ENCODE results near the gene DAGLA. TPM values are rescaled to one million over a fixed set of nuclear protein-coding genes. Genes with fewer than 3 reads are reported as not detected.

Gene DAGLA
- total RNA-seq, 1 experiment from 2014 or later = 4.8 TPM

- Histone ChIP-seq H3K27me3 (ENCODE audit: control insufficient read depth, insufficient read depth, low read length) (no peaks in the 10 kb centered on the region), H3K4me3 (ENCODE audit: insufficient read depth, low read depth, low read length) (no peak overlapping the region), H3K36me3 (replicated peaks; ENCODE audit: control insufficient read depth, insufficient read depth, low read length) (peaks cover 1% of the 10 kb centered on the region; the same call in 1 of the 2 replicates)
- DNase-seq = no peak
These were observed 51.2 kb downstream of the DAGLA start for GRCh38 chr11:61731211-61731951.

GRCh38 chr11:61731952-61732675 lies 51.9 kb downstream of the DAGLA start:
- no peak for DNase-seq
- no peaks in the 10 kb centered on the region for H3K27me3 ChIP-seq (ENCODE audit: control insufficient read depth, insufficient read depth, low read length)

GRCh38 chr11:61732705-61733104 lies 52.5 kb downstream of the DAGLA start:
- DNase-seq = no peak
- H3K36me3 ChIP-seq (replicated peaks; ENCODE audit: control insufficient read depth, insufficient read depth, low read length) = peaks cover 1% of the 10 kb centered on the region; the same call in 1 of the 2 replicates
- H3K27me3 ChIP-seq (ENCODE audit: control insufficient read depth, insufficient read depth, low read length) = no peaks in the 10 kb centered on the region
- H3K4me3 ChIP-seq (ENCODE audit: insufficient read depth, low read depth, low read length) = no peak overlapping the region

More at GRCh38 chr11:61731952-61732675, 51.9 kb downstream of the DAGLA start:
- Histone ChIP-seq H3K4me3 (ENCODE audit: insufficient read depth, low read depth, low read length) (no peak overlapping the region), H3K36me3 (replicated peaks; ENCODE audit: control insufficient read depth, insufficient read depth, low read length) (peaks cover 1% of the 10 kb centered on the region; the same call in 1 of the 2 replicates)

GRCh38 chr11:61733120-61733978 lies 53.2 kb downstream of the DAGLA start:
- Histone ChIP-seq H3K36me3 (replicated peaks; ENCODE audit: control insufficient read depth, insufficient read depth, low read length) (peaks cover 1% of the 10 kb centered on the region; the same call in 1 of the 2 replicates), H3K27me3 (ENCODE audit: control insufficient read depth, insufficient read depth, low read length) (no peaks in the 10 kb centered on the region), H3K4me3 (ENCODE audit: insufficient read depth, low read depth, low read length) (no peak overlapping the region)
- DNase-seq = peak; percentile 98

- Histone ChIP-seq H3K27me3 (ENCODE audit: control insufficient read depth, insufficient read depth, low read length) (no peaks in the 10 kb centered on the region), H3K4me3 (ENCODE audit: insufficient read depth, low read depth, low read length) (no peak overlapping the region), H3K36me3 (replicated peaks; ENCODE audit: control insufficient read depth, insufficient read depth, low read length) (peaks cover 1% of the 10 kb centered on the region; the same call in 1 of the 2 replicates)
- DNase-seq = no peak
These were observed 54.6 kb downstream of the DAGLA start for GRCh38 chr11:61734767-61735166.

- no peak for DNase-seq
- peaks cover 1% of the 10 kb centered on the region; the same call in 1 of the 2 replicates for H3K36me3 ChIP-seq (replicated peaks; ENCODE audit: control insufficient read depth, insufficient read depth, low read length)
- no peak overlapping the region for H3K4me3 ChIP-seq (ENCODE audit: insufficient read depth, low read depth, low read length)
- no peaks in the 10 kb centered on the region for H3K27me3 ChIP-seq (ENCODE audit: control insufficient read depth, insufficient read depth, low read length)
These were observed 55.2 kb downstream of the DAGLA start for GRCh38 chr11:61735391-61735790.

- peaks cover 3% of the 10 kb centered on the region for H3K36me3 ChIP-seq (replicated peaks; ENCODE audit: control insufficient read depth, insufficient read depth, low read length)
- no peak overlapping the region for H3K4me3 ChIP-seq (ENCODE audit: insufficient read depth, low read depth, low read length)
- DNase-seq = no peak
- H3K27me3 ChIP-seq (ENCODE audit: control insufficient read depth, insufficient read depth, low read length) = no peaks in the 10 kb centered on the region
These were observed 56.1 kb downstream of the DAGLA start for GRCh38 chr11:61736310-61736709.

GRCh38 chr11:61737131-61737530 lies 56.9 kb downstream of the DAGLA start:
- no peaks in the 10 kb centered on the region for H3K27me3 ChIP-seq (ENCODE audit: control insufficient read depth, insufficient read depth, low read length)
- H3K36me3 ChIP-seq (replicated peaks; ENCODE audit: control insufficient read depth, insufficient read depth, low read length) = peaks cover 4% of the 10 kb centered on the region
- H3K4me3 ChIP-seq (ENCODE audit: insufficient read depth, low read depth, low read length) = no peak overlapping the region
- no peak for DNase-seq

- no peak overlapping the region for H3K4me3 ChIP-seq (ENCODE audit: insufficient read depth, low read depth, low read length)
- peaks cover 4% of the 10 kb centered on the region for H3K36me3 ChIP-seq (replicated peaks; ENCODE audit: control insufficient read depth, insufficient read depth, low read length)
- DNase-seq = no peak
- H3K27me3 ChIP-seq (ENCODE audit: control insufficient read depth, insufficient read depth, low read length) = no peaks in the 10 kb centered on the region
These were observed 57.6 kb downstream of the DAGLA start for GRCh38 chr11:61737636-61738386.

GRCh38 chr11:61738776-61739175 lies 58.6 kb downstream of the DAGLA start:
- Histone ChIP-seq H3K36me3 (replicated peaks; ENCODE audit: control insufficient read depth, insufficient read depth, low read length) (peaks cover 4% of the 10 kb centered on the region), H3K4me3 (ENCODE audit: insufficient read depth, low read depth, low read length) (no peak overlapping the region), H3K27me3 (ENCODE audit: control insufficient read depth, insufficient read depth, low read length) (no peaks in the 10 kb centered on the region)
- DNase-seq = no peak

GRCh38 chr11:61739413-61739812 lies 59.2 kb downstream of the DAGLA start:
- DNase-seq = no peak
- Histone ChIP-seq H3K27me3 (ENCODE audit: control insufficient read depth, insufficient read depth, low read length) (no peaks in the 10 kb centered on the region), H3K36me3 (replicated peaks; ENCODE audit: control insufficient read depth, insufficient read depth, low read length) (peaks cover 4% of the 10 kb centered on the region), H3K4me3 (ENCODE audit: insufficient read depth, low read depth, low read length) (no peak overlapping the region)

GRCh38 chr11:61739966-61740365 lies 59.8 kb downstream of the DAGLA start:
- no peaks in the 10 kb centered on the region for H3K27me3 ChIP-seq (ENCODE audit: control insufficient read depth, insufficient read depth, low read length)

GRCh38 chr11:61742391-61742790 lies 62.2 kb downstream of the DAGLA start:
- Histone ChIP-seq H3K27me3 (ENCODE audit: control insufficient read depth, insufficient read depth, low read length) (no peaks in the 10 kb centered on the region), H3K36me3 (replicated peaks; ENCODE audit: control insufficient read depth, insufficient read depth, low read length) (peaks cover 3% of the 10 kb centered on the region), H3K4me3 (ENCODE audit: insufficient read depth, low read depth, low read length) (no peak overlapping the region)
- no peak for DNase-seq

More at GRCh38 chr11:61739966-61740365, 59.8 kb downstream of the DAGLA start:
- H3K4me3 ChIP-seq (ENCODE audit: insufficient read depth, low read depth, low read length) = no peak overlapping the region
- H3K36me3 ChIP-seq (replicated peaks; ENCODE audit: control insufficient read depth, insufficient read depth, low read length) = peaks cover 4% of the 10 kb centered on the region
- DNase-seq = no peak

Measured in H7 (cell line).